Fibroblast of pulmonary artery (primary cell): ENCODE data around the gene UBAP1.
"Not testable (repeated sequence)": the region's sequence is repeated elsewhere in the genome, so short reads cannot be mapped to it uniquely, and the experiment has no call there.

ENCODE experiments used
- DNase-seq: peaks from one replicate; pipeline ENCODE4 v3.0.0-alpha.2; 2010; ENCODE audit warnings: low read depth
- H3K4me3 ChIP-seq: replicated peaks from 2 replicates; pipeline ENCODE4 v1.5.1; 2011; ENCODE audit warnings: low read depth, mild to moderate bottlenecking, control low read depth, low read length, moderate library complexity
- TF ChIP-seq, protein P1 (sequence below): IDR thresholded peaks from 2 replicates; pipeline ENCODE4 v1.5.1; 2011; ENCODE audit warnings: mild to moderate bottlenecking, control low read depth, low read length, inconsistent platforms; ENCODE audit errors: missing control alignments

UBAP1 gene

DNA sequence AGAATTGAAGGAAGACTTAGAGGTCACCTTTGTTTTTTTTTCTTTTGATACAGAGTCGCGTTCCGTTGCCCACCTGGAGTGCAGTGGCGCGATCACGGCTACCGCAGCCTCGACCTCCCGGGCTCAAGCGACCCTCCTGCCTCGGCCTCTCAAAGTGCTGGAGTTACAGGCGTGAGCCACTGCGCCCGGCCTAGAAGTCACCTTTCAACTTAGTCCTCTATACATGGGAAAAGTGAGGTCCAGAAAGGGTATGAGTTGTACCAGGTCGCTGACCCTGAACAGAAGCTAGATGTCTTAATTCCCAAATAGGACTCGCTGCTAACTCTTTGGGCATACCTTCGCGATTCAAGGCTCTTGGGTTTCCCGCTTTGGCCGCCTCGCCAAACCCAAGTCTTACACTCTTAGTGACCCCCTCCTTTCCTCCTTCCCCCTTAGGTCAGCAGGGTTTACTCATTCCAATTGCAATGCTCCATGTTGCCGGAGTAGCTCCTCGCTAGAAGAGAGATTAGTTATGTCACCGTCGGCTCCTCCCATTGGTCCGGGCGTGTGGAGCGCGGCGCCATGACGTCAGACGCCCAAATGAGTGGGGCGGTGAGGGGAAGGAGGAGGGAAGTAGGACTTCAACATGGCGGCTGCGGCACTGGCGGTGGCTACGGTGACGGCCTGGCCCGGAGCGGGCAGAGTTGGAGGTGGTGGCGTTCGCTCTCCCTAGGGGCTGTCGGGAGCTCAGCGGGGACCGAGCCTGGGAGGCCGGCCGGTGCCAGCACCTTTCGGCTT, at the start of gene UBAP1:
UBAP1 (plus strand) TSS at position 608 of the 777 bp plus-strand sequence. CDS start 41,872 bp downstream, outside the sequence.
- H3K4me3 ChIP-seq = peak within 1 kb of the TSS; percentile 73
- DNase-seq = peak; percentile 98
- TF ChIP-seq, protein P1, sequence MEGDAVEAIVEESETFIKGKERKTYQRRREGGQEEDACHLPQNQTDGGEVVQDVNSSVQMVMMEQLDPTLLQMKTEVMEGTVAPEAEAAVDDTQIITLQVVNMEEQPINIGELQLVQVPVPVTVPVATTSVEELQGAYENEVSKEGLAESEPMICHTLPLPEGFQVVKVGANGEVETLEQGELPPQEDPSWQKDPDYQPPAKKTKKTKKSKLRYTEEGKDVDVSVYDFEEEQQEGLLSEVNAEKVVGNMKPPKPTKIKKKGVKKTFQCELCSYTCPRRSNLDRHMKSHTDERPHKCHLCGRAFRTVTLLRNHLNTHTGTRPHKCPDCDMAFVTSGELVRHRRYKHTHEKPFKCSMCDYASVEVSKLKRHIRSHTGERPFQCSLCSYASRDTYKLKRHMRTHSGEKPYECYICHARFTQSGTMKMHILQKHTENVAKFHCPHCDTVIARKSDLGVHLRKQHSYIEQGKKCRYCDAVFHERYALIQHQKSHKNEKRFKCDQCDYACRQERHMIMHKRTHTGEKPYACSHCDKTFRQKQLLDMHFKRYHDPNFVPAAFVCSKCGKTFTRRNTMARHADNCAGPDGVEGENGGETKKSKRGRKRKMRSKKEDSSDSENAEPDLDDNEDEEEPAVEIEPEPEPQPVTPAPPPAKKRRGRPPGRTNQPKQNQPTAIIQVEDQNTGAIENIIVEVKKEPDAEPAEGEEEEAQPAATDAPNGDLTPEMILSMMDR = no peak

DNA sequence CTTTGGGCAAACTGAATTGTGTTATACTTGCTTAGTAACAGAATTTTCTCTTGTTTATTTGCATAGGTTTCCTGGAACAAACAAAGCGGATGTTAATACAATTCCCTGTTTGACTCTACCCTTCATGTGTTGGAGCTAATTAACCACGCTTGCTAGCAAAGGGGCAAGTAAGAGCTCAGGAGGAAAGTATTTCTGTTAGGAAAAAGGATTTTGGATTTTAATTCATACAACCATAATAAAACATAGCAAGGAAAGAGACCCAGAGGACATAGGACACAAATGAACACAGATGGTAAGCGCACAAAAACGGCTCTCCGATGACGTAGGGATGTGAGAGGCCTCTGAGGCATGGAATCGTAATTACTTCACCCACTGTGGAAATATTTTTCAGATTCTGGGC, 47.3 kb upstream of the UBAP1 start:
- DNase-seq = no peak
- H3K4me3 ChIP-seq = no peak overlapping the region
- TF ChIP-seq, protein P1 = no peak

DNA sequence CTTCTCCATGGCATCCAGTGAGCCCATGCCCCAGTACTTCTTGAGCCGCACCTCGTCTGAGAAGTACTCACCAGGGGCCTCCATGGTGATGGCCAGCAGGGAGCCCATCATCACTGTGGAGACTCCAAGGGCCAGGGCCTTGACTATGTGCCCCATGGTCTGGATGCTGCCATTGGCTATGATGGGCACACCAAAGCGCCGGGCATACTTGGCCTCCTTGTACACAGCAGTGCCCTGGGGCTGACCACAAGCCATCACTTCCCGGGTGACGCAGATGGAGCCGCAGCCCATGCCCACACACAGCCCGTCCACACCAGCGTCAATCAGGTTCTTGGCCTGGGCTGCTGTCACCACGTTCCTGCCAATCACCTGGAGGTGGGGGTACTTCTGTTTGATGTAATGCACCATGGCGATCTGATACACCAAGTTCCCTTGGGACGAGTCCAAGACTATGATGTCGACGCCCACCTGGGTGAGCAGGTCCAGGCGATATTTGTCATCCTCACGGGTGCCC, 45.4 kb upstream of the UBAP1 start:
- no peak for DNase-seq
- H3K4me3 ChIP-seq = no peak overlapping the region
- TF ChIP-seq, protein P1 = no peak

DNA sequence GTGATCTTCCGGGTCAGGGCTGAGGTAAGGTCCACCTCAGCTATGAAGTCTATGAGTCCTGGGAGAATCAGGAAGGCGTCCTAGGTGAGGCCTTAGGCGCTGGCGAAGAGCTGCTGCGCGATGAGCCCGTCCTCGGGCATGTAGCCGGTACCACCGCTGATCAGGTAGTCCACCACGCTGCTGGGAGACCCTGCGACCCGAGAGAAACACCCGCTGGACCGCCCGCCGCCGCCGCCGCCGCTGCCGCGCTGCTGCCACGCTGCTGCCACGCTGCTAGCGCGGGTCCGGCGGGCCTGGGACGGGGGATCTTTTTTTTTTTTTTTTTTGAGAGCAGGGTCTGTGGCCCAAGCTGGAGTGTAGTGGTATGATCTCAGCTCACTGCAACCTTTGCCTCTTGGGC, 44.3 kb upstream of the UBAP1 start:
- TF ChIP-seq, protein P1 = no peak
- H3K4me3 ChIP-seq = no peak overlapping the region
- no peak for DNase-seq

DNA sequence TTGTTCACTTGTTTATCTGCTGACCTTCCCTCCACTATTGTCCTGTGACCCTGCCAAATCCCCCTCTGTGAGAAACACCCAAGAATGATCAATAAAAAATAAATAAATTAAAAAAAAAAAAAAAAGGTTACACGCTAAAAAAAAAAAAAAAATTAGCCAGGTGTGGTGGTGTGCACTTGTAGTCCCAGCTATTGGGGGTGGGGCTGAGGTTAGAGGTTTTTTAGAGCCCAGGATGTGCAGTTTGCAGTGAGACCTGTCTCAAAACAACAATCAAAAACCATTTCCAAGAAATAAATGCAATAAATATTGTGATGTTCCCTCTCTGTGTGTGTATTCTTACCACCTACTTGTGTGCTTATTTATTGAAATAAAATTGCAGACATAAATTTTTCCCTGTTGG, 40.2 kb upstream of the UBAP1 start:
- not testable (repeated sequence) for DNase-seq, H3K4me3 ChIP-seq

DNA sequence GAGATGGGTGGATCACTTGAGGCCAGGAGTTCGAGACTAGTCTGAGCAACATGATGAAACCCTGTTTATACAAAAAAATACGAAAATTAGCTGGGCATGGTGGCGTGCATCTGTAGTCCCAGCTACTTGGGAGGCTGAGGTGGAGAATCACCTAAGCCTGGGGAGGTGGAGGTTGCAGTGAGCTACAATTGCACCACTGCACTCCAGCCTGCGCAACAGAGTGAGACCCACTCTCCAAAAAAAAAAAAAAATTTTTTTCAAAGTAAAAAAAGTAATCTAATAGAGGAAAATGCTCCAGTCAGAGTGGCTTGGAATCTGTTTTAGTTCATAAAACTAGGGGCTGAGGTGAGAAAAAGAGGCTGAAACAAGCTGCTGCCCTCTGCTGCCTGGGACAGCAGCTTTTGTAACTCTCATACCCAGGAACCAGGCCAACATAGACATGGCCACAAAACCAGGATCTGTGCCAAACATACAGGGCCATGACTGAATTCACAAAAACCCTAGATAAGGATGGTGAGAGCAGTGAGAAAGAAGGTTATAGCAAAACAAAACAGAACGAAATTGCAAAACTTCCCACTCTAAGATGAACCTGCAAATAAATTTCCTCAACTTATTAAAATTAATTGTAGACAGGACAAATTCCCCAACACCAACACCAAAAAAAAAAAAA, 39.2 kb upstream of the UBAP1 start:
- H3K4me3 ChIP-seq = no peak overlapping the region
- TF ChIP-seq, protein P1 = peak; percentile 55
- peak; percentile 97 for DNase-seq

DNA sequence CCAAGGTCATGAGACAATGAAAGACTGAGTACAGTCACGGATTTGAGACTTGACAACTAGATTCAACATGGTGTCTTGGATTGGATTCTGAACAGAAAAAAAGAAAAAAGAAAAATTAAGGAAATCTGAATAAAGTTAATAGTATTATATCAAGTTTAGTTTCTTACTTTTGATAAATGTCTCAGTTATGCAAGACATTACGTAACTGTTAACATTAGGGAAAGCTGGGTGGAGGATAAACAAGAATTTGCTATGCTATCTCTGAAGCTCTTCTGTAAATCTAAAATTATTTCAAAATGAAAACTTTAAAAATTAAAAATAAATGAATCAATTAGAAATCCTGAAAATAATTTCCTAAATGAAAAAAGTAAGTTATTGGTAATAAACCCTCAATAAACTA, 38.0 kb upstream of the UBAP1 start:
- peak; percentile 16 for DNase-seq
- no peak overlapping the region for H3K4me3 ChIP-seq
- TF ChIP-seq, protein P1 = no peak
